RWPE1 (cell line): ENCODE data around the gene SENP5.

Experiments used
- CTCF ChIA-PET: fragments of 350-600 bp; sonication (Branson Sonifier 250); formaldehyde crosslinking; extraction: SDS; loops from one replicate; lab custom pipeline; 2021; lab: Yijun Ruan, JAX
- POLR2A ChIA-PET: fragments of 400-600 bp; formaldehyde crosslinking; extraction: SDS; loops from one replicate; lab custom pipeline; 2020; ENCODE audit warnings: antibody characterized with exemption; ENCODE audit not compliant: low non-redundant PET; lab: Yijun Ruan, JAX
- DNase-seq: peaks from one replicate; pipeline ENCODE4 v3.0.0; 2012; ENCODE audit warnings: low spot score
- H3K27ac ChIP-seq: fragments of 450-650 bp; 2 replicates; pipeline ENCODE4 v1.5.1; 2017
- CTCF ChIP-seq: fragments of 450-650 bp; conservative IDR thresholded peaks from 2 replicates; pipeline ENCODE4 v1.5.1; 2017; ENCODE audit warnings: low read depth, mild to moderate bottlenecking

The SENP5 gene

GRCh38 chr3:196947860-196948441 is 80.2 kb downstream of the SENP5 start:
- POLR2A ChIA-PET = no interaction called here
- no peak for DNase-seq
- TF ChIP-seq CTCF = no peak

DNA sequence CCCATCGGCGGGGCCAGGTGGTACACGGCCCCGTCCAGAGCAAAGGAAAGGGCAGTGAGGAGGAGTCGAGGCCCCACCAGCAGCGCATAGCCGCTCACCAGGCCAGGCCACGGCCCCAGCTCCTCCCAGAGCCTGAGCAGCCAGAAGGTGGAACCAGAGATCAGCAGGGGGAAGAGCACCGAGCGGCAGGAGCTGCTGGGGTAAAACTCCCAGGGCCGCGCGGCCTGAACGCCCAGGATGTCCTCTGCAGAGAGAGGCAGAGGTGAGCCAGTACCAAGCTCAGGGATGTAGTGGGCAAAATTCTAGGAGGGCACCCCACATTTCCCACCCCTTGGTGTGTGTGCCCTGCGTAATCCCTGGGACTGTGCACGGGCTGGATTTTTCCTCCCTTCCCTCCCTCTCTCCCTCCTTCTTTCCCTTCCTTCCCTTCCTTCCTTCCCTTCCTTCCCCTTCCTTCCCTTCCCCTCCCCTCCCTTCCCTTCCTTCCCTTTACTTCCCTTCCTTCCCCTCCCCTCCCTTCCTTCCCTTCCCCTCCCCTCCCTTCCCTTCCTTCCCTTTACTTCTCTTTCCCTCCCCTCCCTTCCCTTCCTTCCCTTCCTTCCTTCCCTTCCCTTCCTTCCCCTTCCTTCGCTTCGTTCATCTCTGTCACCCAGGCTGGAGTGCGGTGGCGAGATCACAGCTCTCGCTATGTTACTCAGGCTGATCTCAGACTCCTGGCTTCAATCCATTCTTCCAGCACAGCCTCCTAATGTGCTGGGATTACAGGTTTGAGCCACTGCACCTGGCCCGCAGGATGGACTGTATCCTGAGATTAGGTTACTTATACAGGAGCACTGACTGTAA is 80.9 kb downstream of the SENP5 start:
- CTCF ChIA-PET = interaction anchor here (0.6 kb wide), 1 partner anchor 412 kb away, joined by 3 read pairs; no protein-coding TSS in a partner anchor
- no peak for DNase-seq
- no peak overlapping the region for H3K27ac ChIP-seq

More at GRCh38 chr3:196947860-196948441, 80.2 kb downstream of the SENP5 start:
- no peak overlapping the region for H3K27ac ChIP-seq
- CTCF ChIA-PET = interaction anchor here (0.6 kb wide), 1 partner anchor 411 kb away, joined by 3 read pairs; no protein-coding TSS in a partner anchor

DNA sequence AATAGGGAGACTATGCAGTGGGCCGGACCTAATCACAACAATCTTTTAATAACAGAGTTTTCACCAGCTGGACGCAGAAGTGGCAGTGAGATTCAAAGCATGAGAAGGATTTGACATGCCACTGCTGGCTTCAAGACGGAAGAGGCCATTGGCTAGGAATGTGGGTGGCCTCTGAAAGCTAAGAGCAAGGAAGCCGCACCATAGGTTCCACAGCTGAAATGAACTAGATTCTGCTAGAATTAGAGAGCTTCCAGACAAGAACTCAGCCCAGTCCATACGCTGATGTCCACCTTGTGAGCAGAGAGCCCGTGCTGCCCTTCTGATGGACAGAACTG is 81.5 kb downstream of the SENP5 start:
- POLR2A ChIA-PET = no interaction called here
- no peak overlapping the region for H3K27ac ChIP-seq
- no peak for TF ChIP-seq CTCF
- CTCF ChIA-PET = interaction anchor here (0.7 kb wide), 1 partner anchor 197 kb away, joined by 4 read pairs; no protein-coding TSS in a partner anchor
- no peak for DNase-seq

More for the DNA sequence above, 80.9 kb downstream of the SENP5 start:
- POLR2A ChIA-PET = no interaction called here
- no peak for TF ChIP-seq CTCF

DNA sequence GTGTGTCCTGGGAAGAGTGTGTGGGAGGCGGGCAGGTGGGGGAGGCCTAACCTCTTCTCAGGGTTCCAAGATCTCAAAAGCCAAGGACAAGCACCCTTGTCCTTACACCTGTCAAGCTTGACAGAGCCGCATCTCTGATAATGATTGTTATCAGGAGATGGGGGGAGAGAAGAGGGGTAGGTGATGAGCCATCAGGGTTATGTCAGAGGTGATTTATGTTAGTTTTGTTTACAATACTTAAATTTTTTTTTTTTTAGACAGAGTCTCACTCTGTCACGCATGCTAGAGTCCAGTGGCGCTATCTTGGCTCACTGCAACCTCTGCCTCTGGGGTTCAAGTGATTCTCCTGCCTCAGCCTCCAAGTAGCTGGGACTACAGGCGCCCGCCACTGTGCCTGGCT is 82.0 kb downstream of the SENP5 start:
- DNase-seq = no peak
- POLR2A ChIA-PET = no interaction called here
- CTCF ChIA-PET = interaction anchor here (0.7 kb wide), 1 partner anchor 196 kb away, joined by 4 read pairs; no protein-coding TSS in a partner anchor
- H3K27ac ChIP-seq = no peak overlapping the region
- no peak for TF ChIP-seq CTCF

DNA sequence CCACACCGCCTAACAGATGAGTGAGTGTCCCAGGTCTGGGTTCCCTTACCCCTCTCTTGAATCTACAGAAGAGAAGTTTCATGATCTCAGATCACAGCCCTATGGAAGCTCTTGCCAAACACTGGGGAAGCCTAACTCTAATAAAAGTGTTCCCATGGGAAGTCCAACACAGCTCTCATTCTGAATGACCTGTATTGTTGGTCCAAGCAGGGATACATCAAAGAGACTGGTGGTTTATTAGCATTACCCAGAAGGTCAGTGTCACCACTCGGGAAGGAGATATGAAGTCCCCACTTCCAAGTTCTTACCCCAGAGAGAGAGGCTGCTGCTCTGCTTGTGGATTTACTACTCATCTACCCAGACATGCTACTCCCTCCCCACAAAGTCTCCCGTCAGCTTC is 83.7 kb downstream of the SENP5 start:
- H3K27ac ChIP-seq = no peak overlapping the region
- TF ChIP-seq CTCF = no peak
- POLR2A ChIA-PET = no interaction called here
- CTCF ChIA-PET = interaction anchor here (0.6 to 0.9 kb wide), 2 partner anchors 10 to 18 kb away, joined by 3 to 4 read pairs; no protein-coding TSS in a partner anchor
- DNase-seq = no peak

- ChIA-PET POLR2A (no interaction called here), CTCF (interaction anchor here (0.7 kb wide), 3 partner anchors 13 to 938 kb away, joined by 3 read pairs; no protein-coding TSS in a partner anchor)
- TF ChIP-seq CTCF = no peak
- no peak for DNase-seq
- H3K27ac ChIP-seq = no peak overlapping the region
Observed at GRCh38 chr3:196954832-196955231, 87.1 kb downstream of the SENP5 start.
